SK-N-SH (cell line): ENCODE results near the gene NAXD.

Experiments
- EP300 ChIP-seq, 2 experiments: IDR thresholded peaks; 2 replicates each; pipeline versions ENCODE4 v1.4.0 to v1.6.1; 2012; ENCODE audit warnings: borderline replicate concordance in 1 of 2, low read depth in 1 of 2, low read length in 1 of 2
- POLR2AphosphoS5 ChIP-seq: IDR thresholded peaks from 2 replicates; pipeline ENCODE4 v1.6.1; 2012; ENCODE audit warnings: low read depth, low read length
- RCOR1 ChIP-seq: fragments of 150-350 bp; IDR thresholded peaks from 2 replicates; pipeline ENCODE4 v1.6.1; 2017; ENCODE audit warnings: antibody characterized with exemption, low read length

- TF ChIP-seq EP300 (IDR thresholded peaks at IDR 0.05; ENCODE audit: borderline replicate concordance in 1 of 2, low read depth in 1 of 2, low read length in 1 of 2) (no peak), RCOR1 (no peak), POLR2AphosphoS5 (no peak)
Observed at GRCh38 chr13:110626521-110626920, 11.2 kb downstream of the NAXD start.
